K562 (cell line): ENCODE measurements around the gene LDLRAD3. TPM values are rescaled to one million over a fixed set of nuclear protein-coding genes. Genes with fewer than 3 reads are reported as not detected.

ENCODE experiments used
- CBX5 ChIP-seq: IDR thresholded peaks from 2 replicates; pipeline ENCODE4 v1.6.1; 2014; ENCODE audit warnings: low read depth, borderline replicate concordance
- CXXC5 ChIP-seq: fragments of 250-450 bp; sonication (Bioruptor Pico); IDR thresholded peaks from 2 replicates; pipeline ENCODE4 v1.8.0; 2022; ENCODE audit warnings: inconsistent platforms, mild to moderate bottlenecking, moderate library complexity
- ERF ChIP-seq: fragments of 450-650 bp; formaldehyde crosslinking; IDR thresholded peaks from 2 replicates; pipeline ENCODE4 v1.4.0; 2020; ENCODE audit warnings: mild to moderate bottlenecking, mixed read lengths
- JUND ChIP-seq, 2 experiments: IDR thresholded peaks; 2 replicates in 1 of 2; 3 replicates in 1 of 2; pipeline ENCODE4 v1.6.1; 2011; ENCODE audit warnings: borderline replicate concordance in 2 of 2, low read depth in 2 of 2, low read length in 2 of 2, improper control_type of control experiment in 1 of 2, missing biosample characterization in 1 of 2, missing genetic modification characterization in 1 of 2, missing genetic modification reagents in 1 of 2
- KLF1 ChIP-seq: fragments of 450-650 bp; IDR thresholded peaks from 2 replicates; pipeline ENCODE4 v1.6.1; 2016; ENCODE audit warnings: missing genetic modification characterization, missing compliant biosample characterization
- MAFG ChIP-seq: fragments of 450-650 bp; conservative IDR thresholded peaks from 2 replicates; pipeline ENCODE4 v1.6.1; 2016; ENCODE audit warnings: missing genetic modification characterization, missing compliant biosample characterization
- MYC ChIP-seq, 2 experiments: fragments of 250-450 bp in 1 of 2; sonication (Bioruptor Pico) in 1 of 2; IDR thresholded peaks; 2 replicates each; pipeline versions ENCODE4 v1.5.1 to v1.6.1; 2012 to 2021; ENCODE audit warnings: low read depth in 2 of 2, borderline replicate concordance in 1 of 2, improper control_type of control experiment in 1 of 2, low read length in 1 of 2, mild to moderate bottlenecking in 1 of 2, moderate library complexity in 1 of 2
- NEUROD1 ChIP-seq: fragments of 150-350 bp; IDR thresholded peaks from 2 replicates; pipeline ENCODE4 v1.6.1; 2014; ENCODE audit warnings: borderline replicate concordance, low read length, low read depth; ENCODE audit not compliant: partially characterized antibody
- NR2F6 ChIP-seq: fragments of 450-650 bp; formaldehyde crosslinking; IDR thresholded peaks from 2 replicates; pipeline ENCODE4 v1.4.0; 2020; ENCODE audit warnings: mild to moderate bottlenecking
- NR4A1 ChIP-seq, 2 experiments: fragments of 250-450 bp in 1 of 2; fragments of 450-650 bp in 1 of 2; sonication (Bioruptor Pico) in 1 of 2; IDR thresholded peaks; 2 replicates each; pipeline versions ENCODE4 v1.4.0 to v1.6.1; 2016 to 2020; ENCODE audit warnings: mild to moderate bottlenecking in 2 of 2, missing compliant biosample characterization in 1 of 2, missing genetic modification characterization in 1 of 2, moderate library complexity in 1 of 2
- PML ChIP-seq: IDR thresholded peaks from 2 replicates; pipeline ENCODE4 v1.6.1; 2012; ENCODE audit warnings: low read length, inconsistent platforms
- SMAD3 ChIP-seq: fragments of 450-650 bp; formaldehyde crosslinking; conservative IDR thresholded peaks from 2 replicates; pipeline ENCODE4 v1.4.0; 2020; ENCODE audit warnings: mild to moderate bottlenecking
- SRSF1 ChIP-seq: fragments of 200-400 bp; formaldehyde crosslinking; IDR thresholded peaks from 2 replicates; pipeline ENCODE4 v1.6.1; 2017; ENCODE audit warnings: mild to moderate bottlenecking, low read depth, low read length, moderate library complexity
- TAF7 ChIP-seq: fragments of 450-650 bp; IDR thresholded peaks from 2 replicates; pipeline ENCODE4 v1.6.1; 2016; ENCODE audit warnings: missing genetic modification characterization, missing compliant biosample characterization
- TOE1 ChIP-seq, 2 experiments: fragments of 450-650 bp in 1 of 2; sonication (generic) in 1 of 2; formaldehyde crosslinking in 1 of 2; IDR thresholded peaks; 2 replicates each; pipeline versions ENCODE4 v1.7.1 to v1.8.0; 2016 to 2022; ENCODE audit warnings: borderline replicate concordance in 2 of 2, mild to moderate bottlenecking in 2 of 2, antibody characterized with exemption in 1 of 2, inconsistent platforms in 1 of 2, low read depth in 1 of 2, missing genetic modification reagents in 1 of 2, moderate library complexity in 1 of 2
- ZBED1 ChIP-seq: IDR thresholded peaks from 2 replicates; pipeline ENCODE4 v1.6.1; 2014
- ZNF133 ChIP-seq: fragments of 250-450 bp; sonication (Bioruptor Pico); IDR thresholded peaks from 2 replicates; pipeline ENCODE4 v1.4.0; 2020; ENCODE audit warnings: mild to moderate bottlenecking
- ZNF75A ChIP-seq: fragments of 450-650 bp; formaldehyde crosslinking; IDR thresholded peaks from 2 replicates; pipeline ENCODE4 v1.4.0; 2020; ENCODE audit warnings: mild to moderate bottlenecking
- ZNF79 ChIP-seq: fragments of 250-450 bp; sonication (Bioruptor Pico); IDR thresholded peaks from 2 replicates; pipeline ENCODE4 v1.4.0; 2020; ENCODE audit warnings: low read depth, mild to moderate bottlenecking, moderate library complexity
- polyA plus RNA-seq, 8 experiments: library from polyadenylated mRNA; depleted of rRNA in 4 of 8; stranded (reverse) in 5 of 8; unstranded in 3 of 8; fragments of >200 nt; fragmentation: Nextera tagmentation in 2 of 8; fragmentation: Illumina TruSeq in 1 of 8; extraction: Ambion mirVana in 2 of 8; extraction: Trizol in 1 of 8; gene quantifications; 2 replicates each; pipeline versions ENCODE4 v1.2.1 to v1.2.3, GENCODE V29; 2011 to 2014; ENCODE audit warnings: inconsistent platforms in 1 of 8, missing spikeins in 1 of 8
- total RNA-seq, 7 experiments: library from RNA; depleted of rRNA in 6 of 7; stranded (reverse); fragments of >200 nt in 6 of 7; fragmentation: Illumina TruSeq in 2 of 7; extraction: Trizol in 2 of 7; gene quantifications; 2 replicates each; pipeline versions ENCODE4 v1.2.1 to v1.2.3, GENCODE V29; 2011 to 2021; ENCODE audit warnings: low replicate concordance in 1 of 7
- TF ChIP-seq, protein P1 (sequence below): fragments of 250-450 bp; sonication (Bioruptor Pico); IDR thresholded peaks from 2 replicates; pipeline ENCODE4 v1.8.0; 2021; ENCODE audit warnings: borderline replicate concordance, mild to moderate bottlenecking, moderate library complexity; ENCODE audit not compliant: poor library complexity, severe bottlenecking
- TF ChIP-seq, protein P2 (sequence below): fragments of 250-450 bp; sonication (Bioruptor Pico); IDR thresholded peaks from 2 replicates; pipeline ENCODE4 v1.8.0; 2022; ENCODE audit warnings: moderate library complexity, mild to moderate bottlenecking, inconsistent platforms
- TF ChIP-seq, protein P3 (sequence below): sonication (generic); formaldehyde crosslinking; IDR thresholded peaks from 2 replicates; pipeline ENCODE4 v1.8.0; 2023; ENCODE audit warnings: mild to moderate bottlenecking, missing genetic modification reagents
- TF ChIP-seq, protein P4 (sequence below): fragments of 450-650 bp; formaldehyde crosslinking; IDR thresholded peaks from 2 replicates; pipeline ENCODE4 v1.4.0; 2020; ENCODE audit warnings: mild to moderate bottlenecking, moderate library complexity

LDLRAD3 gene
- total and polyA plus RNA-seq, 9 of the 15 experiments (the other 6 are each of a cell fraction or from before 2014, with no cell fraction given), result 0.73 to 7.2 (median 3.5) TPM

DNA sequence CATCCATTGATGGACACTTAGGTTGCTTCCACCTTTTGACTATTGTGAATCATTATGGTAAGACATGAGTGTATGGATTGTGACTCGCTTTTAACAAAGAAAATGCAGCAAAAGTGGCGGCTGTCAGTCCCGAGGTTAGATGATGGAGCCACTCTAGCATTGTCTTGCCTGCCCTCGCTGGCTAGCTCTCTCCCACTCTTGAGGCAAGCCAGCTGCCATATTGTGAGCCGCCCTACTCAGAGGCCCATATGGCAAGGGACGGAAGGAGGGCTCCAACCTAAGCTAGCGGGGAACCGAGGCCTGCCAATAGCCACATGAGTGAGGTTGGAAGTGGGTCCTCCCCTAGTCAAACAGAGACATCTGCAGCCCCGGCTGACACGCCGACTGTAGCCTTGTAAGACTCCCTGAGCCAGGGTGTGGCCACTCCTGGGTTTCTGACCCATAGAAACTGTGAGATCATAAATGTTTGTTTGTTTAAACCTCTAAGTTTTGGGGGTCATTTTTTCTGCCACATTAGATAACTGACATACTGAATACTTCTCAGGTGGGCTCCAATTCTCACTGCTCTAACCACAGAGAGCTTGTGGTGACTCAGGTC is 160.2 kb downstream of the LDLRAD3 start (continued):
- TF ChIP-seq SMAD3 (no peak), TOE1 (IDR thresholded peaks at IDR 0.05; ENCODE audit: borderline replicate concordance) (no peak), TOE1 (CRISPR knock-in tag; IDR thresholded peaks at IDR 0.05; ENCODE audit: borderline replicate concordance, low read depth) (no peak), TAF7 (tag) (peak; percentile 62), ZNF79 (CRISPR knock-in tag) (0 out of 2 replicates have a peak, but pooled peaks have one; percentile 18), ZBED1 (no peak), NR2F6 (CRISPR knock-in tag) (no peak), KLF1 (tag) (0 out of 2 replicates have a peak, but pooled peaks have one; percentile 25), NEUROD1 (no peak), NR4A1 (CRISPR knock-in tag; IDR thresholded peaks at IDR 0.05) (no peak), NR4A1 (tag; IDR thresholded peaks at IDR 0.05) (peak; percentile 91), CBX5 (no peak), ZNF133 (CRISPR knock-in tag) (no peak), JUND (IDR thresholded peaks at IDR 0.05; ENCODE audit: borderline replicate concordance, low read depth, low read length) (no peak), JUND (tag; IDR thresholded peaks at IDR 0.05; ENCODE audit: borderline replicate concordance, low read depth, low read length) (peak; percentile 3; the same call in 1 of the 3 replicates), ZNF75A (CRISPR knock-in tag) (no peak), MAFG (tag) (peak; percentile 33; the same call in 1 of the 2 replicates), SRSF1 (no peak), MYC (IDR thresholded peaks at IDR 0.05; ENCODE audit: low read depth, low read length) (no peak), MYC (CRISPR knock-in tag; IDR thresholded peaks at IDR 0.05; ENCODE audit: borderline replicate concordance, low read depth) (peak; percentile 77; the same call in 1 of the 2 replicates), PML (no peak), ERF (no peak), CXXC5 (CRISPR knock-in tag) (peak; percentile 19; the same call in 1 of the 2 replicates)
- TF ChIP-seq, protein P1, sequence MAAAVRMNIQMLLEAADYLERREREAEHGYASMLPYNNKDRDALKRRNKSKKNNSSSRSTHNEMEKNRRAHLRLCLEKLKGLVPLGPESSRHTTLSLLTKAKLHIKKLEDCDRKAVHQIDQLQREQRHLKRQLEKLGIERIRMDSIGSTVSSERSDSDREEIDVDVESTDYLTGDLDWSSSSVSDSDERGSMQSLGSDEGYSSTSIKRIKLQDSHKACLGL (CRISPR knock-in tag), result no peak
- TF ChIP-seq, protein P2, sequence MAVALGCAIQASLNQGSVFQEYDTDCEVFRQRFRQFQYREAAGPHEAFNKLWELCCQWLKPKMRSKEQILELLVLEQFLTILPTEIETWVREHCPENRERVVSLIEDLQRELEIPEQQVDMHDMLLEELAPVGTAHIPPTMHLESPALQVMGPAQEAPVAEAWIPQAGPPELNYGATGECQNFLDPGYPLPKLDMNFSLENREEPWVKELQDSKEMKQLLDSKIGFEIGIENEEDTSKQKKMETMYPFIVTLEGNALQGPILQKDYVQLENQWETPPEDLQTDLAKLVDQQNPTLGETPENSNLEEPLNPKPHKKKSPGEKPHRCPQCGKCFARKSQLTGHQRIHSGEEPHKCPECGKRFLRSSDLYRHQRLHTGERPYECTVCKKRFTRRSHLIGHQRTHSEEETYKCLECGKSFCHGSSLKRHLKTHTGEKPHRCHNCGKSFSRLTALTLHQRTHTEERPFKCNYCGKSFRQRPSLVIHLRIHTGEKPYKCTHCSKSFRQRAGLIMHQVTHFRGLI (CRISPR knock-in tag), result no peak
- TF ChIP-seq, protein P3, sequence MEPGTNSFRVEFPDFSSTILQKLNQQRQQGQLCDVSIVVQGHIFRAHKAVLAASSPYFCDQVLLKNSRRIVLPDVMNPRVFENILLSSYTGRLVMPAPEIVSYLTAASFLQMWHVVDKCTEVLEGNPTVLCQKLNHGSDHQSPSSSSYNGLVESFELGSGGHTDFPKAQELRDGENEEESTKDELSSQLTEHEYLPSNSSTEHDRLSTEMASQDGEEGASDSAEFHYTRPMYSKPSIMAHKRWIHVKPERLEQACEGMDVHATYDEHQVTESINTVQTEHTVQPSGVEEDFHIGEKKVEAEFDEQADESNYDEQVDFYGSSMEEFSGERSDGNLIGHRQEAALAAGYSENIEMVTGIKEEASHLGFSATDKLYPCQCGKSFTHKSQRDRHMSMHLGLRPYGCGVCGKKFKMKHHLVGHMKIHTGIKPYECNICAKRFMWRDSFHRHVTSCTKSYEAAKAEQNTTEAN (CRISPR knock-in tag), result no peak
- TF ChIP-seq, protein P4, sequence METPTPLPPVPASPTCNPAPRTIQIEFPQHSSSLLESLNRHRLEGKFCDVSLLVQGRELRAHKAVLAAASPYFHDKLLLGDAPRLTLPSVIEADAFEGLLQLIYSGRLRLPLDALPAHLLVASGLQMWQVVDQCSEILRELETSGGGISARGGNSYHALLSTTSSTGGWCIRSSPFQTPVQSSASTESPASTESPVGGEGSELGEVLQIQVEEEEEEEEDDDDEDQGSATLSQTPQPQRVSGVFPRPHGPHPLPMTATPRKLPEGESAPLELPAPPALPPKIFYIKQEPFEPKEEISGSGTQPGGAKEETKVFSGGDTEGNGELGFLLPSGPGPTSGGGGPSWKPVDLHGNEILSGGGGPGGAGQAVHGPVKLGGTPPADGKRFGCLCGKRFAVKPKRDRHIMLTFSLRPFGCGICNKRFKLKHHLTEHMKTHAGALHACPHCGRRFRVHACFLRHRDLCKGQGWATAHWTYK (CRISPR knock-in tag), result 0 out of 2 replicates have a peak, but pooled peaks have one; percentile 48
